AG04449 (cell line): ENCODE measurements around the gene ABCC9.
"Not testable (repeated sequence)": the region's sequence is repeated elsewhere in the genome, so short reads cannot be mapped to it uniquely, and the experiment has no call there.

ENCODE experiments used
- CTCF ChIA-PET: fragments of 350-600 bp; formaldehyde crosslinking; extraction: SDS; loops from one replicate; lab custom pipeline; 2021; ENCODE audit warnings: antibody characterized with exemption; lab: Yijun Ruan, JAX
- POLR2A ChIA-PET: fragments of 400-600, 350-600 bp; formaldehyde crosslinking; extraction: SDS; loops from one replicate; lab custom pipeline; 2020; ENCODE audit warnings: antibody characterized with exemption, inconsistent platforms; lab: Yijun Ruan, JAX
- DNase-seq: peaks from one replicate; pipeline ENCODE4 v3.0.0-alpha.2; 2010; ENCODE audit warnings: low read depth, low spot score
- H3K4me3 ChIP-seq: 2 replicates; pipeline ENCODE4 v1.5.1; 2011; ENCODE audit warnings: low read depth, mild to moderate bottlenecking, control low read depth, low read length
- TF ChIP-seq, protein P1 (sequence below): IDR thresholded peaks from one replicate; pipeline ENCODE4 v1.5.1; 2011; ENCODE audit warnings: mild to moderate bottlenecking, moderate library complexity, low read length, control low read depth, inconsistent platforms; ENCODE audit not compliant: insufficient read depth; ENCODE audit errors: missing control alignments

Gene ABCC9

DNA sequence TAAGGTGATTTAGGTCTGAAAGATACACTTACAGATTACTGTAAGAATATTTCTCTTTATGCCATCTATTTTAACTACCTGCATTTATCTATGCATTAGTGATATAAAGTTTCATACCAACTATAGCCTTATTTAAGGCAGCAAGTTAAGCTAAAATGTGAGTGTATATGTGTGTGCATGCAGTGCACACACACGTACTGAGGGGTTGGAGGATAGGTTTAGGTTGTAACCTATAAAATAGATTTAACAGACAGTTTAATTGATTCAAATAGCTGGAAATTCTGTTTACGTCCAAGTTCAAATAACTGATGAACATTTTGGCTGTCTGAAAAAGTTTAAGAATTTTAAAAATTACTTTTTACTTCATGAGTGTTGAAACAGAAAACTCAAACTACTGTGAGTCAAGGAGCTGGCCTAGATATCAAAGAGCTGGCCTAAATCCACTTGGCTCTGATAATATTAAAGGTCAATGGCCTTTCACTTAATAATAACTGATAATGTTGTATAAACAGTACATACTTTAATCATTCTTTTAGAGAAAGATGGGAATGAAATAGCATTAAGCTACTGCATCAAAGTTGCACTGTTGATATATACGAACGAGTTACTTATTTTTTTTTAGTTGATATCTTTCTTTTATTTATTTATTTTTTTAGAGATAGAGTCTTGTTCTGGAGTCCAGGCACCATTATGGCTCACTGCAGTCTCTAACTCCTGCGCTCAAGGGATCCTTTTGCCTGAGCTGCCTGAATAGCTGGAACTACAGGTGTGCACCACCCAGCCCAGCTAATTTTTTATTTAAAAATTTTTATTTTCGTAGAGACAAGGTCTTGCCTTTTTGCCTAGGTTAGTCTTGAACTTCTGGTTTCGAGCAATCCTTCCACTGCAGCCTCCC, 152.9 kb downstream of the ABCC9 start:
- CTCF ChIA-PET: no interaction called here
- TF ChIP-seq, protein P1, sequence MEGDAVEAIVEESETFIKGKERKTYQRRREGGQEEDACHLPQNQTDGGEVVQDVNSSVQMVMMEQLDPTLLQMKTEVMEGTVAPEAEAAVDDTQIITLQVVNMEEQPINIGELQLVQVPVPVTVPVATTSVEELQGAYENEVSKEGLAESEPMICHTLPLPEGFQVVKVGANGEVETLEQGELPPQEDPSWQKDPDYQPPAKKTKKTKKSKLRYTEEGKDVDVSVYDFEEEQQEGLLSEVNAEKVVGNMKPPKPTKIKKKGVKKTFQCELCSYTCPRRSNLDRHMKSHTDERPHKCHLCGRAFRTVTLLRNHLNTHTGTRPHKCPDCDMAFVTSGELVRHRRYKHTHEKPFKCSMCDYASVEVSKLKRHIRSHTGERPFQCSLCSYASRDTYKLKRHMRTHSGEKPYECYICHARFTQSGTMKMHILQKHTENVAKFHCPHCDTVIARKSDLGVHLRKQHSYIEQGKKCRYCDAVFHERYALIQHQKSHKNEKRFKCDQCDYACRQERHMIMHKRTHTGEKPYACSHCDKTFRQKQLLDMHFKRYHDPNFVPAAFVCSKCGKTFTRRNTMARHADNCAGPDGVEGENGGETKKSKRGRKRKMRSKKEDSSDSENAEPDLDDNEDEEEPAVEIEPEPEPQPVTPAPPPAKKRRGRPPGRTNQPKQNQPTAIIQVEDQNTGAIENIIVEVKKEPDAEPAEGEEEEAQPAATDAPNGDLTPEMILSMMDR: no peak
- POLR2A ChIA-PET: no interaction called here
- DNase-seq: no peak
- H3K4me3 ChIP-seq: no peak overlapping the region

DNA sequence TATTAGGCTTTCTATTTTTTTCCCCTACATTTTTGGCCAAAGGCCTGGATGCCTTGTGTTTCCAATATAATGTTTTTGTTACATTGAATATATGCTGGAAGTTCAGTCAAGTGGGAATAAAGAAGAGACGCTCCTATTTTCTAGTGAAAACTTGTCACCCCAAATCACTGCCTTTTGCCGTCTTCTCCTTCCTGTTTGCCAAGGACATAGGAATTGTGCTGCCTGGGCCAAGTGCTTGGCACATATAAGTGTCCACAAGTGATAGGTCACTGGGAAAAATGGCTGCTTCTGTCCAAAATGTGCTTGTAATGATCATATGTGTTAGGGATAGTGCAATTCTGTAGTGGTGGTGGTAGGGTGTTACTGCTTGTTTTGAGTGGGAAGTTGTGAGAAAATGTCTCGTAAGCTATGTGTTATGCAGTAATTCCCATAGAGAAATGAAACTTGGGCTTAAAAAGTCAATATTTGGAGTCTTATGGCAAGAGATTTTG, 155.1 kb downstream of the ABCC9 start:
- TF ChIP-seq, protein P1: no peak
- CTCF ChIA-PET: no interaction called here
- POLR2A ChIA-PET: no interaction called here
- DNase-seq: no peak
- H3K4me3 ChIP-seq: no peak overlapping the region

DNA sequence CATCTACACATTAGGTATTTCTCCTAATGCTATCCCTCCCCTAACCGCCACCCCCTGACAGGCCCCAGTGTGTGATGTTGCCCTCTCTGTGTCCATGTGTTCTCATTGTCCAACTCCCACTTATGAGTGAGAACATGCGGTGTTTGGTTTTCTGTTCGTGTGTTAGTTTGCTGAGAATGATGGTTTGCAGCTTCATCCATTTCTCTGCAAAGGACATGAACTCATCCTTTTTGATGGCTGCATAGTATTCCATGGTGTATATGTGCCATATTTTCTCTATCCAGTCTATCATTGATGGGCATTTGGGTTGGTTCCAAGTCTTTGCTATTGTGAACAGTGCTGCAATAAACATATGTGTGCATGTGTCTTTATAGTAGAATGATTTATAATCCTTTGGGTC, 158.5 kb downstream of the ABCC9 start:
- H3K4me3 ChIP-seq, DNase-seq, POLR2A ChIA-PET, CTCF ChIA-PET: not testable (repeated sequence)

DNA sequence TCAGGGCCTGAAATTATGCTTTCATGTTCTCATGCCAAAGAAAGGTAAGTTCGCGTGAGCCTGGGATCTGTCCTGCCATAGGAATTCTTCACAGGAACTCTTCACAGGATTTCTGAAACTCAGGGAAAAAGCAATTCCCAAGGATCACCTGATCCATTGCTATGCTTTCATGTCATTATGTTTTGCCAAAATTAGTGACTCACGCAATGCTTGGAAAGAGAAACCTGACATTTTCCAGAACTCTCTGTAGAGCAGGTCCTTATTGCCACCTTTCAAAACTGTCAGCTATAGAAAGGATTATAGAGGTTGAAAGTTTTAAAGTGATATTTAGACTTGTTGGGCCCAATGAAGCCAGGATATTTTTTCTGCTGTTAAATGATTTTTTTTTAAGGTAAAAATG, 160.4 kb downstream of the ABCC9 start:
- no peak for DNase-seq
- TF ChIP-seq, protein P1: no peak
- ChIA-PET POLR2A (no interaction called here), CTCF (no interaction called here)
- no peak overlapping the region for H3K4me3 ChIP-seq

DNA sequence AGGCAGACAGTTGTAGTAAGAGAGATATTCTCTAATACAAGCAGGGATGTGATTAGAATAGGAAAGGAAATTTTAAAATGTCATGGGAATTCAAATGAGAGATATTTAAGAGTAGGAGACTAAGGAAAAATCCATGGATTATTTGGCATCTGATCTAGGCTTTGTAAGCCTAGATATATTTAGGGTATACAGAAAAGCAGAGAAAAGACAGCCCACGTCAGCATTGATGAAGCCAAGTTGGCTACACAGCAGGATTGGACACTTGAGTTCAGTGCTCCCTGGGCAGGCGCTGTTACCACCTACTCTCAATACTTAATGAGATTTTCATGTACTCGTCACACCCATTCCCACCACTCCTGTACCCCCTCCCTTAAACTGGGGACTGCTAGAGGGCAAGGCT, 165.1 kb downstream of the ABCC9 start:
- CTCF ChIA-PET: no interaction called here
- no peak for DNase-seq
- no peak overlapping the region for H3K4me3 ChIP-seq
- TF ChIP-seq, protein P1: no peak
- POLR2A ChIA-PET: no interaction called here

DNA sequence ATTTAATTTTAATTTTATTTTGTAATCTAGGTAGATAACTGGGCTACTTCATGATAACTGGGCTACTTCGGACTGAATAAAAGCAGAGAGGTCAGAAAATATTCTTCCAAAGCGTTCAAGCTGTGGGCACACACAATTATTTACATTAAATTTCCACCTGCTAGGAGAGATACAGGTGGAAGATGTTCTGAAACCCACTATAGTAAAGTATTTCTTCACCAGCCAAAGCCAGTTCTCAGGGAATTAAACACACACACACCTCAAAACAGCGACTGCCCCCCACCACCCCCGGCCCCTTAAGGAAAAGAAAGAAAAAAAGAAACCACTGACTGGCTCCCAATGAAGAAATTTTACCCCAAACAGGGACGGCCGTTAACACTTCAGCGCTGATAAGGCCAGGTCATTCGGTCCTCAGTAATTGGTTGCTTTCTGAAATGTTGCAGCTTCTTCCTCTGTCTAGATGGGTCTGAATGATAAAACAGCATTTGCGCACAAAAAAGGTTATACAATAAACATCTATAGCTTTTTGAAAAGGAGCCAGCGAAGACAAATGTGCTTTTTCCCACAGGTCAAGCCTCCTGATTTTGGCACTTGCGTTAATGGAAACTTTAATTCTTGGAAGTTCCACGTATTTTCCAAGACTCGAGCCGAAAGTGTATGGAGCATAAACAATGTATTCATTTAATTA, 165.9 kb downstream of the ABCC9 start:
- H3K4me3 ChIP-seq: no peak overlapping the region

More for the DNA sequence above, 165.9 kb downstream of the ABCC9 start:
- TF ChIP-seq, protein P1: no peak
- ChIA-PET POLR2A (no interaction called here), CTCF (no interaction called here)
- no peak for DNase-seq
